EH (cell line): ENCODE measurements around the gene RADIL.
A peak's percentile ranks its signal among the peaks of the same experiment; 100 is the strongest.

Experiments used
- DNase-seq: peaks from one replicate; pipeline ENCODE4 v3.0.0-alpha.2; 2015; ENCODE audit warnings: low read depth

RADIL gene

DNA sequence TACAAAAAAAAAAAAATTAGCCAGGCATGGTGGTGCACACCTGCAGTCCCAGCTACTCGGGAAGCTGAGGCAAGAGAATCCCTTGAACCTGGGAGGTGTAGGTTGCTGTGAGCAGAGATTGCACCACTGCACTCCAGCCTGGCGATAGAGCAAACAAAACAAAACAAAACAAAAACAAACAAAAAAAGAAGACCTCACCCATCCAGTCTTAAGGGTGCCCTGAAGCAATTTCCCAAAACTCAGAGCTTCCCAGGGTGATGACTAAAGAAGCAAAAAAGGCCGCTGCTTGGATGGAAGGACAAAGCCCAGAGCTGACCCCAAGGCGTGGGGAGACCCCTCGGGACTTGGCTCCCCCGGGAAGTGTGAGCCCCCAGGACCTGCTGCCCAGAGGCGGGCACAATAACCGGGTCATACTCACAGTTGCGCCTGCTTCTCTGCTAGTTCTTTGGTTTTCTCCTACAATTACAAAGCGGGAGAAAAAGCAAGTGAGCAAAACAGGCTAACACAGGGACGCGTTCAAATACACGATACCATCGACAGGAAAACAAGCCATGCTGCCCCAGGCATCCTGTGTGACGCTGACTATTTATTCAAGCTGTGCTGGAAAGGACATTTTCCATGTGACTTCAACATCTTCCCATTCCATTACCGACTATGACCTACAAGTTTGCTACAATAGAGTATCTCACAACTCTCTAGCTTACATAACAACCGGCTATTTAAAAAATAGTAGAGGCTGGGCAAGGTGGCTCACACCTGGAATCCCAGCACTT lies 51.6 kb downstream of the RADIL start:
- peak; percentile 24 for DNase-seq

- peak; percentile 62 for DNase-seq
Observed at GRCh38 chr7:4830176-4830575, 53.3 kb downstream of the RADIL start.

GRCh38 chr7:4828720-4829383 lies 54.7 kb downstream of the RADIL start:
- no peak for DNase-seq

DNA sequence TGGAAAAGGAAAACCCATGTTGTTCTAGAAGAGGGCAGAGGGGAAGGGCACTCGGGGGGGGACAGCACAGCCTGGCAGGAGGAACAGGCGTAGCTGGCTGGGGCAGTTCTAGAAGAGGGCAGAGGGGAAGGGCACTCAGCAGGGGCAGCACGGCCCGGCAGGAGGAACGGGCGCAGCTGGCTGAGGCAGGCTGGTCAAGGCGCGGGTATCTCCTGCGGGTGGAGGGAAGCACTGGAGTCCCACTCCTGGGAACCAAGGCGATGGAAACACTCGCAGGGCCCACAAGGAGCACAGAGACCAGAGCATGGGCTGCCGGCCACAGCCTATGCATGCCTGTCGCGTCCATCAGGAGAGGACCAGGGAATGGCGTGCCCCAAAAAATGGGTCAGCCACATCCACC lies 58.4 kb downstream of the RADIL start:
- DNase-seq: no peak

GRCh38 chr7:4824120-4824775 lies 59.3 kb downstream of the RADIL start:
- DNase-seq: no peak

- DNase-seq: no peak
Observed at GRCh38 chr7:4823441-4824119, 59.9 kb downstream of the RADIL start.

- DNase-seq: no peak
Observed at GRCh38 chr7:4822677-4823076, 60.8 kb downstream of the RADIL start.

- DNase-seq: no peak
Observed at GRCh38 chr7:4820967-4821471, 62.5 kb downstream of the RADIL start.

DNA sequence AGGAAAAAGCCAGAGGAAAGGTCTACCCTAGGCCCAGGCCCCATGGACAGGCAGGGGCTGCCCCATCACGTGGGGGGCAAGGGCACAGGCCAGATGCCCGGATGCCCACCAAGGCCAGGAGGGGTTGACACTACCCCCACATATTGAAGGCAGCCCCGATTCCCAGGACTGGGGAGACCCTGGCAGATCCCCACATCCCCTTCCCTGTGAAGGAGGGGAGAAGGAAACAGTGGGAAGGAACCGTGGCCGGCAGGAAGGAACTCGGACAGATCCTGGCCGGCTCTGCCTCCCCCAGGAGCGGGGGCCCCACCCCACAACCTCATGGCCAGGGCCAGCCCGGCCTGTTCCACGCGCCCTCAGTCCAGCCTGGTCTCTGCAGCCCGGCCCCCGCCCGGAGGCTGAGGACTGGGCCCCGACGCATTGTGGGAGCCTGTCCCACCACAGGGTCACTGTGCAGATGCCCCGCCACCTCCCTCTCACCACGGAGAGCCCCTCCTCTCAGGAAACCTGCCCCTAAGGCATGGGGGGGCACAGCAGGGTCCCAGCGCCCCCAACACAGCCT lies 63.0 kb downstream of the RADIL start:
- DNase-seq: no peak

GRCh38 chr7:4819560-4820404 lies 63.7 kb downstream of the RADIL start:
- no peak for DNase-seq

GRCh38 chr7:4818000-4818794 lies 65.3 kb downstream of the RADIL start:
- DNase-seq: no peak

DNA sequence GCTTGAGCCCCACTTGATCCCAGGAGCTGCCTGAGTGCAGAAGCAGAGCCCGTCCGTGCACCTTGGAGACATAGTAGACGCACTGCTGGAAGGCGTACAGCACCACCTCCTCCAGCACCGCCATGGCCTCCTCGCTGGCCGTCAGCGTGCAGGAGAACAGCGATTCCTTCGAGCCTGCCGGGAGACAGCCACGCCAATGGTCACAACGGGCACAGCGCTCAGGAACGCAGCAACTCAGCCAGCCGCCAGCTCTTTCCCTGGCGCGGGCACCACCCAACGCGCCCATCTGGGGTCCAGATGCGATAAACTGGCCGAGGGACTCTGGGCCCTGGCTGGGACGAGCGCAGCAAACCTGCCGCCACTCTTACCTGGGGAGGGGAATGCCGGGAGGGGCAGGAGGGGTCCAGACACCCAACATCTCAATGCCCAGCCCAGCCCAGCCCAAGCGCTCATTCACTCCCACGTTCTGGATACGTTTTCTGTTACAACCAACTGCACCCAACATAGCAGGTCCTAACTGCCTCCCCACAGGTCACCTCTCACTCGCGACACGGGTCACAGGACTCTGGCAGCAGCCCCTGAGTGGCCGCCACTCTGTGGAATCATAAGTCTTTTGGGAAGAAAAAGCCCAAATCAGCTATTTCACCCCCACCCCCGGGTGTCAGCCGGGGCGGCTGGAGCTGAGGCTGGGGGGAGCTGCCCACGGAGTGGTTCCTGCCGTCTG lies 66.2 kb downstream of the RADIL start:
- no peak for DNase-seq

GRCh38 chr7:4816419-4817080 lies 67.0 kb downstream of the RADIL start:
- DNase-seq: no peak

- DNase-seq: no peak
Observed at GRCh38 chr7:4815609-4816418, 67.7 kb downstream of the RADIL start.

DNA sequence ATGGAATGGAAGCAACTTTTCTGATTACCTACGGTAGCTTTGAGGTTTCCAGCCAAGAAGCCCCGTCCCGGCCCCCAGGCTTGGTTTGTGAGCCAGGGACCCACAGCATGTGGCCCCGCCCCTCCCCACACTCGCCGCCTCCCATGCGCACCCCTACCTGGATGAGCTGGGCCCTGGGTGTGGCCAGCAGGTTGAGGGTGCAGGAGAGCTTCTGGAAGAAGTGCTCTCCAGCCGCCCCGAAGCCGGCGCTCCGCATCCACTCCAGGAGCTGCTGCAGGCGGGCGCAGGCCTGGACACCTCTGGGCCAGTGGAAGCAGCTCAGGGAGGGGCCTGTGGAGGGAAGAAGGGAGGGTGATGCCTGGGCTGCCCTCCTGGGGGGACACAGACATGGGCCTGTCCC lies 68.4 kb downstream of the RADIL start:
- DNase-seq: no peak

DNA sequence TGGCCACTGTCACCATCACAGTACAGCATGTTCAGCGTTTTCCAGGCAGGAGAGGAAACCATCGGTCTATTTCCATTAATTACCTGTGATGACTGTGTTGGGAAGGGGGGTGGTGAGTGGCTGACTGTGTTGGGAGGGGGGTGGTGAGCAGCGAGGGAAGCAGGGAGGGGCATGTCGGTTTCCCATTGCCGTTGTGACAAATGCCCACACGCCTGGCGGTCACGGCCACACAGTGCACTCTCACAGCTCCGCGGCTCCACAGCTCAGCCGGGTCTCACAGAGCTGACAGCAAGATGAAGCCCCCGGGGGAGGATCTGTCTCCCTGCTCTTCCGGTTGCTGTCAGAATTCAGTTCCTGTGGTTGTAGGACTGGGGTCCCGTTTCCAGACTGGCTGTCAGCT lies 69.1 kb downstream of the RADIL start:
- no peak for DNase-seq

DNA sequence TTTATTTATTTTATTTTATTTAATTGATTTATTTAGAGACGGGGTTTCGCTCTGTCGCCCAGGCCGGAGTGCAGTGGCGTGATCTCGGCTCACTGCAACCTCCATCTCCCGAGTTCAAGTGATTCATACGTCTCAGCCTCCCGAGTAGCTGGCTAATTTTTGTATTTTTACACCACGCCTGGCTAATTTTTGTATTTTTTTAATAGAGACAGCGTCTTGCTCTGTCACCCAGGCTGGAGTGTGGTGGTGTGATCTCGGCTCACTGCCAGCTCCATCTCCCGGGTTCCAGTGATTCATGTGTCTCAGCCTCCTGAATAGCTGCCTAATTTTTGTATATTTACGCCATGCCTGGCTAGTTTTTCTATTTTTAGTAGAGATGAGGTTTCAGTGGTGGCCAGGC lies 73.8 kb downstream of the RADIL start:
- no peak for DNase-seq

GRCh38 chr7:4809091-4809591 lies 74.4 kb downstream of the RADIL start:
- no peak for DNase-seq
